ENCODE measurements around the gene CCS.

DNA sequence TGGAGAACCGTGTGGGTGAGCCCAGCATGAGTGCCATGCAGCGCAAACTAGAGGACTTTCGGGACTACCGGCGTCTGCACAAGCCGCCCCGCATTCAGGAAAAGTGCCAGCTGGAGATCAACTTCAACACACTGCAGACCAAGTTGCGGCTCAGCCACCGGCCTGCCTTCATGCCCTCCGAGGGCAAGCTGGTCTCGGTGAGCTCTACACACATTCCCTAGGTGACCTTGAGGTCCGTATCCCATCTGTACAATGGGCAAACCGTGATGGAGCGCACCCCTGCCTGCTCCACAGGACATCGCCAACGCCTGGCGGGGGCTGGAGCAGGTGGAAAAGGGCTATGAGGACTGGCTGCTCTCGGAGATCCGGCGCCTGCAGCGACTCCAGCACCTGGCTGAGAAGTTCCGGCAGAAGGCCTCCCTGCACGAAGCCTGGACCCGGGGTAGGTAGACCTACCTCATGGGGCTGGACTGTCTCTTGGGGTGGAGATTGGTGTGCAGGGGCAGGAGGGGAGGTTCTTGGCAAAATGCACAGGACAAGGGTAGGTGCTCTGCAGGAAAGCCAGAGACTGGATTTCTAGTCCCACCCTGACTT lies 35.2 kb upstream of the CCS start:
- TF ChIP-seq, protein P1, sequence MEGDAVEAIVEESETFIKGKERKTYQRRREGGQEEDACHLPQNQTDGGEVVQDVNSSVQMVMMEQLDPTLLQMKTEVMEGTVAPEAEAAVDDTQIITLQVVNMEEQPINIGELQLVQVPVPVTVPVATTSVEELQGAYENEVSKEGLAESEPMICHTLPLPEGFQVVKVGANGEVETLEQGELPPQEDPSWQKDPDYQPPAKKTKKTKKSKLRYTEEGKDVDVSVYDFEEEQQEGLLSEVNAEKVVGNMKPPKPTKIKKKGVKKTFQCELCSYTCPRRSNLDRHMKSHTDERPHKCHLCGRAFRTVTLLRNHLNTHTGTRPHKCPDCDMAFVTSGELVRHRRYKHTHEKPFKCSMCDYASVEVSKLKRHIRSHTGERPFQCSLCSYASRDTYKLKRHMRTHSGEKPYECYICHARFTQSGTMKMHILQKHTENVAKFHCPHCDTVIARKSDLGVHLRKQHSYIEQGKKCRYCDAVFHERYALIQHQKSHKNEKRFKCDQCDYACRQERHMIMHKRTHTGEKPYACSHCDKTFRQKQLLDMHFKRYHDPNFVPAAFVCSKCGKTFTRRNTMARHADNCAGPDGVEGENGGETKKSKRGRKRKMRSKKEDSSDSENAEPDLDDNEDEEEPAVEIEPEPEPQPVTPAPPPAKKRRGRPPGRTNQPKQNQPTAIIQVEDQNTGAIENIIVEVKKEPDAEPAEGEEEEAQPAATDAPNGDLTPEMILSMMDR (IDR thresholded peaks at IDR 0.05) = no peak
- TF ChIP-seq POLR2AphosphoS5 (IDR thresholded peaks at IDR 0.05) = no peak
- no peak for TF ChIP-seq POLR2A (IDR thresholded peaks at IDR 0.05)
